Thoracic aorta (tissue), 2 donors: ENCODE data around the gene KCNB1. TPM values are rescaled to one million over a fixed set of nuclear protein-coding genes. Genes with fewer than 3 reads are reported as not detected.

Source experiments
- ATAC-seq: fragments of 150-250 bp; one replicate; pipeline ENCODE4 v1.8.0; 2017; ENCODE audit warnings: low read depth; ENCODE audit not compliant: insufficient number of reproducible peaks, low FRiP score
- DNase-seq: peaks from one replicate; pipeline ENCODE4 v3.0.0-alpha.2; 2020; ENCODE audit warnings: low spot score
- H3K27ac ChIP-seq, 2 donors: fragments of 200-600 bp; sonication (generic); 1 replicate in 1 of 2; 2 replicates in 1 of 2; pipeline ENCODE4 v1.5.1; 2016; ENCODE audit warnings: mild to moderate bottlenecking in 2 of 2, moderate library complexity in 2 of 2
- H3K27me3 ChIP-seq: fragments of 200-600 bp; sonication (generic); replicated peaks from 2 replicates; pipeline ENCODE4 v1.6.0; 2016; ENCODE audit warnings: mild to moderate bottlenecking; ENCODE audit not compliant: insufficient read depth
- H3K36me3 ChIP-seq: fragments of 200-600 bp; sonication (generic); one replicate; pipeline ENCODE4 v1.5.1; 2016
- H3K4me1 ChIP-seq, 2 donors: fragments of 200-600 bp; sonication (generic); 1 replicate in 1 of 2; 2 replicates in 1 of 2; pipeline versions ENCODE4 v1.5.1 to v1.6.0; 2016; ENCODE audit warnings: low read depth in 2 of 2, mild to moderate bottlenecking in 1 of 2; ENCODE audit not compliant: control insufficient read depth in 1 of 2
- H3K4me3 ChIP-seq: fragments of 200-600 bp; sonication (generic); 2 replicates; pipeline ENCODE4 v1.5.1; 2016; ENCODE audit warnings: mild to moderate bottlenecking
- H3K9me3 ChIP-seq: fragments of 200-600 bp; sonication (generic); 2 replicates; pipeline ENCODE4 v1.5.1; 2016
- total RNA-seq, 2 donors: library from RNA; depleted of rRNA; stranded (reverse); fragments of >200 nt; gene quantifications; one replicate each; pipeline versions ENCODE4 v1.1.0 to v1.2.3, GENCODE V29; 2016
- TF ChIP-seq, protein P1 (sequence below): fragments of 200-600 bp; sonication (generic); IDR thresholded peaks from one replicate; pipeline ENCODE4 v1.5.1; 2019; ENCODE audit warnings: antibody characterized with exemption

KCNB1 gene
- total RNA-seq, 2 donors from 2014 or later: 1.4 to 2.3 TPM

DNA sequence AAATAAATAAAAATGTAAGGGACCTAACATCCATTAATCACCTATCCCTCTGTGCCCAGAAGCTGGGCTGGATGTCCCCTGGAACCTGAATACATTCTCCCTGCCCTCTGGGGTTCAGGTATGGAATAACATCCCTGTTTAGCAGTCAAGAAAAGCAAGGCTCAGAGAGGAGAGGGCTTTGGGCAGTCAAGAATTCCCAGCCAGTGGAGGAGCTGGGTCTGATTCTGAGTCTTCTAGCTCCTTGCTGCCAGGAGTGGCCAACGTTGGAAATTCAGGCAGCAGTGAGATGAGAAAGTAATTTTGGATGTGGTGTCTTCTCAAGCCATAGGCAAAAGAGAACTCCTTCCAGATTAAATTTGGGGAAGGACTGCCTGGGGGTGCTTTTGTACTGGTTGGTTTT, 162.0 kb downstream of the KCNB1 start:
- Histone ChIP-seq H3K4me3 (no peak overlapping the region), H3K9me3 (no peaks in the 10 kb centered on the region), H3K36me3 (no peaks in the 10 kb centered on the region), H3K27me3 (peaks cover 7% of the 10 kb centered on the region), H3K4me1 (peaks cover 10 to 18% of the 10 kb centered on the region in 2 donors), H3K27ac (no peak overlapping the region)
- no peak for DNase-seq
- ATAC-seq: no peak
- TF ChIP-seq, protein P1, sequence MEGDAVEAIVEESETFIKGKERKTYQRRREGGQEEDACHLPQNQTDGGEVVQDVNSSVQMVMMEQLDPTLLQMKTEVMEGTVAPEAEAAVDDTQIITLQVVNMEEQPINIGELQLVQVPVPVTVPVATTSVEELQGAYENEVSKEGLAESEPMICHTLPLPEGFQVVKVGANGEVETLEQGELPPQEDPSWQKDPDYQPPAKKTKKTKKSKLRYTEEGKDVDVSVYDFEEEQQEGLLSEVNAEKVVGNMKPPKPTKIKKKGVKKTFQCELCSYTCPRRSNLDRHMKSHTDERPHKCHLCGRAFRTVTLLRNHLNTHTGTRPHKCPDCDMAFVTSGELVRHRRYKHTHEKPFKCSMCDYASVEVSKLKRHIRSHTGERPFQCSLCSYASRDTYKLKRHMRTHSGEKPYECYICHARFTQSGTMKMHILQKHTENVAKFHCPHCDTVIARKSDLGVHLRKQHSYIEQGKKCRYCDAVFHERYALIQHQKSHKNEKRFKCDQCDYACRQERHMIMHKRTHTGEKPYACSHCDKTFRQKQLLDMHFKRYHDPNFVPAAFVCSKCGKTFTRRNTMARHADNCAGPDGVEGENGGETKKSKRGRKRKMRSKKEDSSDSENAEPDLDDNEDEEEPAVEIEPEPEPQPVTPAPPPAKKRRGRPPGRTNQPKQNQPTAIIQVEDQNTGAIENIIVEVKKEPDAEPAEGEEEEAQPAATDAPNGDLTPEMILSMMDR: peak; percentile 38

DNA sequence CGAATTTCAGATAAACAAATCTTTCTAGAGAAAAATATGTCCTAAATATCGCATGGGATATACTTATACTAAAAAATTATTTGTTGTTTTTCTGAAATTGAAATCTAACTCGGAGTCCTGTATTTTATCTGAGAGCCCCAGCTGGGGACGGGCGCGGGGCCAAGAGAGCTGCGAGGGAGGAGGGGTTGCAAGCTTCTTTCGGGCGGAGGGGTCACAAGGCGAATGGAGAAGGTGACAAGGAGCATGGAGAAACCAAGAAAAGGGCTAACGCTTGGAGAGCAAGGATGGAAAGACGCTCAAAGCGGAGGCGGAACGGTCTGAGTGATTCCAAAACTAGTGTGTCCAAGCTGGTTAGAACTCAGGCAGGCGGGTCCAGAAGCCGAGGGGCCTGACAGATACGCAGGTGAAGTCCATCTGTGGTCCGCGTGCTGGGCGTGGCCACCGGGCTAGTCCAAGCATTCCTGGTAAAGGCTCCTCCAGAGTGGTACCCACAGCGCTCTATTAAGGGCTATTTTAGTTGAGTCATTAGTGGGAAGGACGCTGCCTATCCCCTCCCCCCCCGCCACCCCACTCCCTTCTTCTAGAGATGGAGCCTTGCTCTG, 163.2 kb downstream of the KCNB1 start:
- H3K36me3 ChIP-seq: no peaks in the 10 kb centered on the region
- peaks cover 10 to 17% of the 10 kb centered on the region in 2 donors for H3K4me1 ChIP-seq
- H3K4me3 ChIP-seq: peak overlapping the region; percentile 65
- DNase-seq (no peak), ATAC-seq (no peak)
- TF ChIP-seq, protein P1: no peak
- H3K27ac ChIP-seq: no peak overlapping the region
- H3K27me3 ChIP-seq: peaks cover 7% of the 10 kb centered on the region
- H3K9me3 ChIP-seq: no peaks in the 10 kb centered on the region

DNA sequence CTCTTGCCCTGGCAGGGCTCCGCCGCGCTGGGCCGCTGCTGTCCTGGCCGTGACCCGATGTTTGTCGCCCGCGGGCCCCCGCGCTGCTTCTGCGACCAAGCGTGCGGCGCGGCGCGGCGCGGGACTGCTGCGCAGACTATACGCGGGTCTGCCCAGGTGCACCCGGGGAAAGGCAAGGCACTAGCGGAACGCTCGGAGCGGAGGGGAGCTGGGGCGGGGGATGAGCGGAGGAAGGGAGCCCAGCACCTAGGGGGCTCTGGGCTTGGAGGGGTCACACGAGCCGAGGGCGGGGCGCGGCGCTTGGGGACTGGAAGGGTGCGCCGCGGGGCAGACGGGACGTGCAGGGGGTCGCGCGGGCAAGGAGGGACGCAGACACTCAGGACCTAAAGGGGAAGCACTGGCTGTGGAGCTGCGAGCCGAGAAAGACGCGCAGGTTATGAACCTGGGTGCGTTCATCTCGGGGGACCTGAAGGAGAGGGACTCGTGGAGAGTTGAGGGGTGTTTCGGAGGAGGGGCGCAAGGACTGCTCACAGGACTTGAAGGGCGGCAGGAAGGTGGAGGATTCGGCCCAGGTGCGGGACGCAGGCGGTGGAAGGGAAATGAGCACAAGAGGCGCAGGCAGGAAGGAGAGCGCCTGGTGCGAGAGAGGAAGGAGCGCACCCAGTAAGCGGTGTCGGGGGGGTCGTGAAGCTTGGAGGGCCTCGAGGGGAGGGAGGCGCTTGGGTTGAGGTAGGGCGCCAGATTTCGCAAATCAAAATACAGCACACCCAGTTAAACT, 163.8 kb downstream of the KCNB1 start:
- Histone ChIP-seq H3K9me3 (no peaks in the 10 kb centered on the region), H3K36me3 (no peaks in the 10 kb centered on the region), H3K4me1 (peaks cover 10 to 17% of the 10 kb centered on the region in 2 donors), H3K27me3 (peaks cover 7% of the 10 kb centered on the region), H3K4me3 (peak overlapping the region; percentile 65), H3K27ac (no peak overlapping the region)
- ATAC-seq (no peak), DNase-seq (no peak)
- TF ChIP-seq, protein P1: no peak

DNA sequence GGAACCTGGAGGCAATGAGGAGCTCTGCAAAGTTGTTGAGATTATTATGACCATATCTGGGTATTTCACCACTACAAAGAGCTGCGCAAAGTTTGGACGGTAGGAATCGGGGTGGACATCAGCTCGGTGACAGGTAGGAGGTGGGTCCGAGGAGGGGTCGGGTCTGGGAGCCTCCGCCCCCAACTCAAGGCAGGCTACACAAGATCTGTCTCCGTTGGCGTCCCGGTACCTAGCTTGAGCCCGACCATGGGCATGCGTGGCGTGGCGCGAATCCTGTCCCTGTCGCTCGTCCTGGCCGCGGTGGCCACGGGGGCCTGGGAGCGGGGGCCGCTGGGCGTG, 164.4 kb downstream of the KCNB1 start:
- TF ChIP-seq, protein P1: no peak
- Histone ChIP-seq H3K27me3 (peaks cover 7% of the 10 kb centered on the region), H3K27ac (no peak overlapping the region), H3K4me1 (peaks cover 10 to 17% of the 10 kb centered on the region in 2 donors), H3K9me3 (no peaks in the 10 kb centered on the region), H3K36me3 (no peaks in the 10 kb centered on the region), H3K4me3 (peak overlapping the region; percentile 65)
- DNase-seq (no peak), ATAC-seq (no peak)

DNA sequence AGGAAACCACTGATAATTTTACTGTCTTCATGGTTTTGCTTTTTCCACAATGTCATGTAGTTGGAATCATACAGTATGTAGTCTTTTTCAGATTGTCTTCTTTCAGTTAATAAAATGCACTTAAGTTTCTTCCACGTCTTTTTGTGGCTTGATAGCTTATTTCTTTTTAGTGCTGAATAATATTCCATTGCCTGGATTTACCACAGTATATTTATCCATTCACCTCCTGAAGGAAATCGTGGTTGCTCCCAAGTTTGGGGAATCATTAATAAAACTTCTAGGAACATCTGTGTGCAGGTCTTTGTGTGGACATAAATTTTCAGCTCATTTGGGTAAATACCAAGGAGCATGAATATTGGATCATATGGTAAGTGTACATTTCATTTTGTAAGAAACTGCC, 165.8 kb downstream of the KCNB1 start:
- Histone ChIP-seq H3K27me3 (peaks cover 7% of the 10 kb centered on the region), H3K9me3 (no peaks in the 10 kb centered on the region), H3K27ac (no peak overlapping the region), H3K36me3 (no peaks in the 10 kb centered on the region), H3K4me3 (no peak overlapping the region), H3K4me1 (peaks cover 10 to 17% of the 10 kb centered on the region in 2 donors)
- ATAC-seq (no peak), DNase-seq (no peak)
- TF ChIP-seq, protein P1: no peak
